ENCODE data around the gene NUDCD3.

DNA sequence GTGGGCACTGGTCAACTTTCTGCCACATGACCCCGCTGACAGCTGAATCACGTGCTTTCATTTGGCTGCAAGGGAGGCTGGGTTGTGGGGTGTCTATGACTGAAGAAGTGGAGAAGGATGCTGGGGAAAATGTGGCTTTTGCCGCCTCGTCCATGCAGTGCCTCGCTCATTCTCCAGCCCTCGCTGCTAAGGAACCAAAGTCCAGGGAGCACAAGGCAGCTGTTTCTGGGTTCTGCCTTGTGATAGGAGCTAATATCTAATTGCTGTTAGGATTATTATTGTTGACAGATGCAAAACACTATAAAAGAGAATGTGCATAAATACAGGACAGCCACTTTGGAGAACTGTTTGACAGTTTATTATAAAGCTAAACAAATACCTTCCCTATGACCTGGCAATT, 160.1 kb downstream of the NUDCD3 start:
- TF ChIP-seq, protein P1, sequence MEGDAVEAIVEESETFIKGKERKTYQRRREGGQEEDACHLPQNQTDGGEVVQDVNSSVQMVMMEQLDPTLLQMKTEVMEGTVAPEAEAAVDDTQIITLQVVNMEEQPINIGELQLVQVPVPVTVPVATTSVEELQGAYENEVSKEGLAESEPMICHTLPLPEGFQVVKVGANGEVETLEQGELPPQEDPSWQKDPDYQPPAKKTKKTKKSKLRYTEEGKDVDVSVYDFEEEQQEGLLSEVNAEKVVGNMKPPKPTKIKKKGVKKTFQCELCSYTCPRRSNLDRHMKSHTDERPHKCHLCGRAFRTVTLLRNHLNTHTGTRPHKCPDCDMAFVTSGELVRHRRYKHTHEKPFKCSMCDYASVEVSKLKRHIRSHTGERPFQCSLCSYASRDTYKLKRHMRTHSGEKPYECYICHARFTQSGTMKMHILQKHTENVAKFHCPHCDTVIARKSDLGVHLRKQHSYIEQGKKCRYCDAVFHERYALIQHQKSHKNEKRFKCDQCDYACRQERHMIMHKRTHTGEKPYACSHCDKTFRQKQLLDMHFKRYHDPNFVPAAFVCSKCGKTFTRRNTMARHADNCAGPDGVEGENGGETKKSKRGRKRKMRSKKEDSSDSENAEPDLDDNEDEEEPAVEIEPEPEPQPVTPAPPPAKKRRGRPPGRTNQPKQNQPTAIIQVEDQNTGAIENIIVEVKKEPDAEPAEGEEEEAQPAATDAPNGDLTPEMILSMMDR (IDR thresholded peaks at IDR 0.05), result no peak
- no peak for TF ChIP-seq POLR2A (IDR thresholded peaks at IDR 0.05)

Data from uterus (tissue), 2 donors.